ENCODE results near the gene RAB40A. TPM values are rescaled to one million over a fixed set of nuclear protein-coding genes. Genes with fewer than 3 reads are reported as not detected.
A peak's percentile ranks its signal among the peaks of the same experiment; 100 is the strongest.
"Not testable (repeated sequence)": the region's sequence is repeated elsewhere in the genome, so short reads cannot be mapped to it uniquely, and the experiment has no call there.

Gene RAB40A
- polyA plus RNA-seq, 1 experiment: 0.56 TPM

GRCh38 chrX:103488332-103488731, 31.0 kb downstream of the RAB40A start:
- POLR2A ChIA-PET: no interaction called here
- TF ChIP-seq CTCF (IDR thresholded peaks at IDR 0.05; ENCODE audit: insufficient read depth, low read depth, low read length): peak; percentile 39
- DNase-seq (ENCODE audit: low read depth): no peak

GRCh38 chrX:103483720-103484119, 35.6 kb downstream of the RAB40A start:
- Histone ChIP-seq H3K27me3 (ENCODE audit: control insufficient read depth, insufficient read depth, low read length) (no peaks in the 10 kb centered on the region), H3K4me3 (ENCODE audit: low read depth, low read length) (no peak overlapping the region), H3K36me3 (ENCODE audit: control insufficient read depth, insufficient read depth, low read length) (no peaks in the 10 kb centered on the region)
- CTCF ChIA-PET: no interaction called here
- POLR2A ChIA-PET: no interaction called here
- TF ChIP-seq CTCF (IDR thresholded peaks at IDR 0.05; ENCODE audit: insufficient read depth, low read depth, low read length): no peak
- DNase-seq (ENCODE audit: low read depth): no peak

More at GRCh38 chrX:103488332-103488731, 31.0 kb downstream of the RAB40A start:
- CTCF ChIA-PET: interaction anchor here (0.6 to 1.7 kb wide), 5 partner anchors 10 to 503 kb away, joined by 3 to 6 read pairs (median 4); no protein-coding TSS in a partner anchor
- Histone ChIP-seq H3K4me3 (ENCODE audit: low read depth, low read length) (no peak overlapping the region), H3K36me3 (ENCODE audit: control insufficient read depth, insufficient read depth, low read length) (no peaks in the 10 kb centered on the region; the same call in 1 of the 2 replicates), H3K27me3 (ENCODE audit: control insufficient read depth, insufficient read depth, low read length) (no peaks in the 10 kb centered on the region)

- DNase-seq (ENCODE audit: low read depth): no peak
- Histone ChIP-seq H3K36me3 (ENCODE audit: control insufficient read depth, insufficient read depth, low read length) (no peaks in the 10 kb centered on the region), H3K4me3 (ENCODE audit: low read depth, low read length) (no peak overlapping the region), H3K27me3 (ENCODE audit: control insufficient read depth, insufficient read depth, low read length) (no peaks in the 10 kb centered on the region)
- POLR2A ChIA-PET: interaction anchor here (0.6 kb wide), 1 partner anchor 38 kb away, joined by 4 read pairs; no protein-coding TSS in a partner anchor
- no peak for TF ChIP-seq CTCF (IDR thresholded peaks at IDR 0.05; ENCODE audit: insufficient read depth, low read depth, low read length)
- CTCF ChIA-PET: interaction anchor here (1.3 kb wide), 1 partner anchor 10 kb away, joined by 3 read pairs; no protein-coding TSS in a partner anchor
These were observed 38.8 kb downstream of the RAB40A start for GRCh38 chrX:103480526-103480925.

DNA sequence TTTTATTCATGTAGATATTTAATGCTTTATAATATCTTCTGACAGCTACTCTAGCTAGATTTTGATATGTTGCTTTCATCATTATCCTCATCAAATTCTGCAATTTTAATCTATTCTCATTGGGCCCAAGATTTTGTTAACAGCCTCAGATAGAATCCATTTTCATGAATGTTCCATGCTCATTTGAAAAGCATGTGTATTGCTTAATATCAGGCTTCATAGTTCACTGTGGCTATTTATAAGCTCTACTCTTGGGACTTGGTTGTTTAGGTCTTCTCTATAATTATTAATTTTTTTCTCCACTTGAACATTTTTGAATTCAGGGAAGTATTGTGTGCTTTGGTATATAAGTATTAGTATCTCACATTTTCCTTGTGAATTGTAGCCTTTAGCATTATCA, 41.8 kb downstream of the RAB40A start:
- no peak for DNase-seq (ENCODE audit: low read depth)
- Histone ChIP-seq H3K27me3 (ENCODE audit: control insufficient read depth, insufficient read depth, low read length) (no peaks in the 10 kb centered on the region), H3K4me3 (ENCODE audit: low read depth, low read length) (no peak overlapping the region), H3K36me3 (ENCODE audit: control insufficient read depth, insufficient read depth, low read length) (no peaks in the 10 kb centered on the region)
- ChIA-PET CTCF (interaction anchor here (0.6 to 1.2 kb wide), 4 partner anchors 10 to 159 kb away, joined by 3 to 4 read pairs (median 4); no protein-coding TSS in a partner anchor), POLR2A (interaction anchor here (0.6 kb wide), 2 partner anchors 45 to 136 kb away, joined by 3 to 5 read pairs; no protein-coding TSS in a partner anchor)
- no peak for TF ChIP-seq CTCF (IDR thresholded peaks at IDR 0.05; ENCODE audit: insufficient read depth, low read depth, low read length)

DNA sequence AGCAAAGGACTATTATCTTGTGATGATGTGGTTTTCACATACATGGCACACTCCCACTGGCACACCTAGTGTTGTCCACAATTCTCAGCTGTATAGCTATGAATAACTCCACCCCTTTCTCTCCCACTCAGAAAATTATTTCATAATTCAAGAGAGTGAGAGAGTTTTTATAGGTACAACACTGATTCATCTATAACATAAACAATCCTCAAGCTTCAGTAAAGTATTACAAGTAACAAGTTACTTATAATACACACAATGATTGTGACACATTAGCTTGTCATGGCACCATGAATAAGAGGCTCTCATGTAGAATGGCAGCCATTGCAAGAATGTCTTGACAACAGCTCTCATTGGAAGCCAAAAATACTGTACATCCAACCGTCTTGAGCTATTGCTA, 43.9 kb downstream of the RAB40A start:
- DNase-seq (ENCODE audit: low read depth): no peak
- Histone ChIP-seq H3K27me3 (ENCODE audit: control insufficient read depth, insufficient read depth, low read length) (no peaks in the 10 kb centered on the region), H3K4me3 (ENCODE audit: low read depth, low read length) (no peak overlapping the region), H3K36me3 (ENCODE audit: control insufficient read depth, insufficient read depth, low read length) (no peaks in the 10 kb centered on the region)
- no peak for TF ChIP-seq CTCF (IDR thresholded peaks at IDR 0.05; ENCODE audit: insufficient read depth, low read depth, low read length)
- ChIA-PET POLR2A (no interaction called here), CTCF (interaction anchor here (1.6 kb wide), 1 partner anchor 11 kb away, joined by 4 read pairs; no protein-coding TSS in a partner anchor)

- H3K36me3 ChIP-seq (ENCODE audit: control insufficient read depth, insufficient read depth, low read length); POLR2A ChIA-PET; CTCF ChIA-PET; H3K4me3 ChIP-seq (ENCODE audit: low read depth, low read length); H3K27me3 ChIP-seq (ENCODE audit: control insufficient read depth, insufficient read depth, low read length); DNase-seq (ENCODE audit: low read depth): not testable (repeated sequence)
These were observed 49.3 kb downstream of the RAB40A start for GRCh38 chrX:103469977-103470376.
